ENCODE results near the gene EAPP.
"Not testable (repeated sequence)": the region's sequence is repeated elsewhere in the genome, so short reads cannot be mapped to it uniquely, and the experiment has no call there.

EAPP gene

DNA sequence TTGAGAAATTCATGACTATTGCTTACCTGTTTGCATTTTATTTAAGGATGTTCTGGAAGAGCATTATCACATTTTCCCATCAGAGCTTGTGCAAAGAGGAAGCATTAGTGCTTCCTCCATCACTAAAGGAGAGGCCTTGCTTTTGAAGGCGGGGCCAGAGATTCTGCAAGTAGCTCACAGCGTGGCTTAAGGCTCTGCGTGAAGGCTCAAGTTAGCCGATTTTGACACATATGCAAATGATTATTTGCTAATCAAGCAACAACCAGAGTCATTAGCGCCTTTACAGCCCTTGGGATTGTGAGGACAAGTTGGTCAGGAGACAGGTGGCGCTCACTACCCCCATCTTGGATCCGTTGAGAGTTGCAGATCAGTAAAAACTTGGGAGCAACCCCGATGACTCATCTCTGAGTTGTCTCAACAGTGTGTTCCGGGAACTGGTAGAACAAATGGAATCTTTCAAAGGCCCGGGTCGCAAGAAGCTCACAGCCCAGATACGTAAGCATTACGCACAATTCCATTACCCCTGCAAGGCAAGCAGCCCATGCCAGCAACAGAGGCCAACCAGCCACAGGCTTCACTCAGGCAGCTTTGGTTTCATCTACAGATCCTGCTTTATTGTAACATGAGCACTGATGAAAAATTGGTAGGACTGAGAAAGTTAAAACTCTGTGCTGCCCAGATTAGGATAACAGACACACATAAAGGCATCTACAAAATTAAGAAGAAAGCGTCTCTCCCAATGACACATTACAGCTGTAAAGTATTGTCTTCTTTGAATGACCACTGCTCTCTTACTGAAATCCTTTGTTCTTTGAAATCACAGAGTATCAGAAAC lies 42.6 kb downstream of the EAPP start:
- peak overlapping the region; percentile 88 for H3K27ac ChIP-seq
- DNase-seq (ENCODE audit: low read depth, low spot score) = peak; percentile 91

GRCh38 chr14:34496007-34496678 lies 43.4 kb downstream of the EAPP start:
- DNase-seq (ENCODE audit: low read depth, low spot score) = no peak
- H3K27ac ChIP-seq = peak overlapping the region; percentile 88

DNA sequence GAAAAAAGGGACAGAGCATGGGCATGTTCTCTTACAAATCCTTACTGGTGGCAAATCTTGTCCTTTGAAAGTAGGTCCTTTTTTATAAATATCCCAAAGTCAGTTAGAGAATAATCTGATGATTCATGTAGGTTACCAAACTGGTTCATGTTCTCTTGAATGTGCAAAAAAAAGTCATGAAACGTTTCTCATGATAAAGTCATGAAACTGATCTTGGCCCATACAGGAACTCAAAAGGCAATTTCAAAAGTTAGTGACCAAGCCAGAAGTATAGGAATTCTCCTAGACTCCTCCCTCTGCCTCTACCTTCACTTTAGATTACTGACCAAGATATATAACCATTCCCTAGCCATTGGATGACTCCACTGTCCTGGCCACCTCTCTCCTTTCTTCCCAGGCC lies 50.2 kb downstream of the EAPP start:
- no peak for DNase-seq (ENCODE audit: low read depth, low spot score)
- H3K27ac ChIP-seq = peak overlapping the region; percentile 35

GRCh38 chr14:34488528-34488927 lies 51.0 kb downstream of the EAPP start:
- DNase-seq (ENCODE audit: low read depth, low spot score) = no peak
- H3K27ac ChIP-seq = no peak overlapping the region

GRCh38 chr14:34484726-34485125 lies 54.8 kb downstream of the EAPP start:
- no peak overlapping the region for H3K27ac ChIP-seq
- no peak for DNase-seq (ENCODE audit: low read depth, low spot score)

DNA sequence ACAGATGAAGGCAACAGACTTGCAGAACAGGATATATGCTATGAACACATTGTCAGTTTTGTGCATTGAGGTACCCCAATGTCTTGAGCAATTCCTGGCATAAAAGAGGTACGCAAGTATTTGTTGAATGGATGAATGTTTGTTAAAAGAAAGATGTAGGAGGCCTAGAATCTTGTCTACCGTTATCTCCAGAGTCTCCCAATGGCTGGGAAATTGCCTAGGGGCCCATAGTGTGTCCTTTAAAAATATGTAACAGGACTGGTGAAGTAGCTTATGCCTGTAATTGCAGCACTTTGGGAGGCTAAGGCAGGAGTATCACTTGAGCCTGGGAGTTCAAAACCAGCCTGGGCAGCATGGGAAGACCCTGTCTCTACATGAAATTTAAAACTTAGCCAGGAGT lies 57.0 kb downstream of the EAPP start:
- DNase-seq (ENCODE audit: low read depth, low spot score) = no peak
- no peak overlapping the region for H3K27ac ChIP-seq

DNA sequence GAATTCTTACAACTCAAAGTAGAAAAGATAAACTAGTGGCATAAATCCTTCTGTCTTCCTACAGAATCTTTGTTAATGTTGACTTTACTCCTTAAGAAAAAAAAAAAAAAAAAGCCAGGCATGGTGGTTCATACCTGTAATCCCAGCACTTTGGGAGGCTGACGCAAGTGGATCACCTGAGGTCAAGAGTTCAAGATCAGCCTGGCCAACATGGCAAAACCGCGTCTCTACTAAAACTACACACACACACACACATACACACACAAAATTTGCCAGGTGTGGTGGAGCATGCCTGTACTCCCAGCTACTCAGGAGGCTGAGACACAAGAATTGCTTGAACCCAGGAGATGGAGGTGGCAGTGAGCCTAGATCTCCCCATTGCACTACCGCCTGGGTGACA lies 59.8 kb downstream of the EAPP start:
- DNase-seq (ENCODE audit: low read depth, low spot score) = no peak
- H3K27ac ChIP-seq = no peak overlapping the region

DNA sequence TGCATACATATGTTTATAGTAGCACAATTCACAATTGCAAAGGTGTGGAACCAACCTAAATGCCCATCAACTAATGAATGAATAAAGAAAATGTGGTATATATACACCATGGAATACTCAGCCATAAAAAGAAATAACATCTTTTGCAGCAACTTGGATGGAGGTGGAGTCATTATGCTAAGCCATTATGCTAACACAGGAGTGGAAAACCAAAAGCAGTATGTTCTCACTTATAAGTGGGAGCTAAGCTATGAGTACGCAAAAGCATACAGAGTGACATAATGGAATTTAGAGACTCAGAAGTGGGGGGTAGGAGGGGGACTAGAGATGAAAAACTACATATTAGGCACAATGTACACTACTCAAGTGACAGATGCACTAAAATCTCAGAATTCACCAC lies 61.2 kb downstream of the EAPP start:
- no peak for DNase-seq (ENCODE audit: low read depth, low spot score)

GRCh38 chr14:34476036-34476435 lies 63.5 kb downstream of the EAPP start:
- DNase-seq (ENCODE audit: low read depth, low spot score); H3K27ac ChIP-seq: not testable (repeated sequence)

More for the DNA sequence above, 61.2 kb downstream of the EAPP start:
- H3K27ac ChIP-seq = no peak overlapping the region

GRCh38 chr14:34475163-34475562 lies 64.3 kb downstream of the EAPP start:
- DNase-seq (ENCODE audit: low read depth, low spot score) = no peak

GRCh38 chr14:34474187-34474679 lies 65.3 kb downstream of the EAPP start:
- no peak for DNase-seq (ENCODE audit: low read depth, low spot score)
- H3K27ac ChIP-seq = no peak overlapping the region

More at GRCh38 chr14:34475163-34475562, 64.3 kb downstream of the EAPP start:
- H3K27ac ChIP-seq = no peak overlapping the region

DNA sequence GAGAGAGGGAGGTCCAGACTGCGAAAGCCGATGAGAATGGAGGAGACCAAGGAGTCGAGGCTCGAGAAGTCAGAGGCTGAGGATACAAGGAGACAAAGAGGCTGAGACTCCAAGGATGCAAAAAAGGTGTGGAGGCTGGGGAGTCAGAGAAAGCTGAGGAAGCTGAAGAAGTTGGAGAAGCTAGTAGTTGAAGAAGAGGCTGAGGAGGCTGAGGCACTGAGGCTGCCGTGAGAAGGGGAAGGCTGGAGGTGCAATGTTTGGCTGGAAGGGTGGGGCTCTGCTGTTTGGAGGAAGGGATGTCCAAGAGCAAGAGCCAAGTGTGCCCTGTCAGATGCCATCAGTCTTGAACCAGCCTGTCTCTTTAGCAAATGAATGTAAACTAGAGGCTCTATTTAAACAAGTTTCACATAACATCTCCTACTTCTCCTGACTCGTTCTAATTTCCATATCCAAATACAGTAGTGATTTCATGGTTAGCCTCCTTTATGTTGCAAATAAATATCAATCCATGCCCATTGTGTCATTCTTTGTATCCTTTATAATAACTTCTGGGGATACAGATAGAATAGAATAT lies 66.7 kb downstream of the EAPP start:
- DNase-seq (ENCODE audit: low read depth, low spot score) = no peak
- H3K27ac ChIP-seq = no peak overlapping the region

GRCh38 chr14:34470319-34470718 lies 69.2 kb downstream of the EAPP start:
- no peak for DNase-seq (ENCODE audit: low read depth, low spot score)
- H3K27ac ChIP-seq = no peak overlapping the region

- no peak for DNase-seq (ENCODE audit: low read depth, low spot score)
- H3K27ac ChIP-seq = no peak overlapping the region
Measured at GRCh38 chr14:34466691-34467090, 72.8 kb downstream of the EAPP start.
